Effector memory CD8-positive, alpha-beta T cell (primary cell): ENCODE measurements around the gene FN1.

Experiments
- ATAC-seq: fragments of 150-1000 bp; cut with Tn5 transposase; replicated peaks from 2 replicates; pipeline ENCODE4 v1.10.0; 2021; ENCODE audit warnings: mild to moderate bottlenecking, moderate library complexity
- DNase-seq, 3 experiments: peaks; one replicate each; pipeline ENCODE4 v3.0.0; 2021
- H3K27ac Mint-ChIP-seq, 2 donors: one replicate each; pipeline ENCODE4 v1.8.0; 2022; ENCODE audit warnings: mild to moderate bottlenecking in 2 of 2, mixed read lengths in 2 of 2, moderate library complexity in 2 of 2
- H3K27me3 Mint-ChIP-seq, 2 donors: one replicate each; pipeline ENCODE4 v1.8.0; 2022; ENCODE audit warnings: mixed read lengths in 2 of 2
- H3K36me3 Mint-ChIP-seq: one replicate; pipeline ENCODE4 v1.8.0; 2022; ENCODE audit warnings: mild to moderate bottlenecking, moderate library complexity, mixed read lengths; ENCODE audit not compliant: insufficient read depth
- H3K4me1 Mint-ChIP-seq, 2 donors: one replicate each; pipeline ENCODE4 v1.8.0; 2022; ENCODE audit warnings: low read depth in 2 of 2, mixed read lengths in 2 of 2
- H3K4me3 Mint-ChIP-seq, 2 donors: one replicate each; pipeline ENCODE4 v1.8.0; 2022; ENCODE audit warnings: mild to moderate bottlenecking in 2 of 2, mixed read lengths in 2 of 2, moderate library complexity in 2 of 2
- H3K9me3 Mint-ChIP-seq, 2 donors: one replicate each; pipeline ENCODE4 v1.8.0; 2022; ENCODE audit warnings: mixed read lengths in 2 of 2

Gene FN1

DNA sequence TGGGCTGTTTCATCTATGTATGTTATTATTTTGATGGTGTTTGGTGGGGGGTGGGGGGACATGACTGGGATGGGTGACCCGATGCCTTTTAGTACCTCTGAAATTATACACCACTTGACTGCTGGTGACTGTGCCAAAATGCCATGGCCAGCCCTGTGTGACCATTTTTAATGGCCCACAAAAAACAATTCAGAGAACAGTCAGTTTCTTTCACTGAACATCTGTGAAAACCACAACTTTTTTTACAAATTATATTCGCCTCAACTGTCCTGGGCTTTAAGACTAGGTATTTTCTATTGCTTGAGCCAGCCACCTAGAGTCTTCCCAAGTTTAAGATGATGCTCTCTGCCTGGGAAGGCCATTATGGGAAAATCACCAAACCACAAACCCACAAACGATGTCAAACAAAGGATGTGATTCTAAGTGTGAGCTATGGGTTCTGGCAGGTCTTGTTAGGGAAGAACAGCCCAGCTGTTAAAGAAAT is 33.9 kb downstream of the FN1 start:
- no peak overlapping the region for H3K4me3 Mint-ChIP-seq

DNA sequence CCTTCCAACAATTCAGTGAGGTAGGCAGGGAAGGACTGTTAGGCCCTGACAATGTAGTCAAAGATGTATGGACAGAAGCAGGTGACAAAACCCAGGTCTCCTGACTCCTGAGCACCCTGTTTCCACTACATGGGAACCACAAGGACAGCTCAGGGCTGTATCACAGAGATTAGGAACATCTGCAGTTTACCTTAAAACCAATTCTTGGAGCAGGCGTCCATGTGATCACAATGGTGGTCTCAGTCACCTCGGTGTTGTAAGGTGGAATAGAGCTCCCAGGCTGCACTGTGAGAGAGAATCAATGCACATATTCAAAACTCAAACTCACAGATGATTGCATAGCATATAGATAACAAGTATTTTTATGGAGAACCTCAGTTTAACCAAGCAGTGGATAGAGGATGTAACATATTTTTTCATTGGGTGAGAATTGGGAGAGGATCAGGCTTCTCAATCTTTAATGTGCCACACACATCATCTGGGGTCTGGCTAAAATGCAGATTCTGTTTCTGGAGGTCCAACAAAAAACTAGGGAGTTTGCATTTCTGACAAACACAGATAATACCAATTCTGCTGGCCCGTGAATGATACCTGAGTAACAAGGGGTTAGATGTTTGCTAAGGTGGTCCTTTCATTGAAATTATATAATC is 36.7 kb downstream of the FN1 start:
- peaks cover 16 to 27% of the 10 kb centered on the region in 2 donors for H3K27me3 Mint-ChIP-seq
- DNase-seq = no peak
- H3K4me3 Mint-ChIP-seq = no peak overlapping the region

More for the DNA sequence above, 33.9 kb downstream of the FN1 start:
- H3K27ac Mint-ChIP-seq = no peak overlapping the region
- DNase-seq (no peak), ATAC-seq (no peak)
- no peaks in the 10 kb centered on the region for H3K36me3 Mint-ChIP-seq
- peaks cover 9 to 18% of the 10 kb centered on the region in 2 donors for H3K27me3 Mint-ChIP-seq
- H3K4me1 Mint-ChIP-seq = no peaks in the 10 kb centered on the region
- H3K9me3 Mint-ChIP-seq = no peaks in the 10 kb centered on the region

GRCh38 chr2:215397632-215398341 is 38.1 kb downstream of the FN1 start:
- H3K36me3 Mint-ChIP-seq = no peaks in the 10 kb centered on the region
- no peak overlapping the region for H3K4me3 Mint-ChIP-seq
- DNase-seq = no peak
- no peaks in the 10 kb centered on the region for H3K9me3 Mint-ChIP-seq
- no peak overlapping the region for H3K27ac Mint-ChIP-seq
- H3K27me3 Mint-ChIP-seq = peaks cover 21 to 31% of the 10 kb centered on the region in 2 donors
- ATAC-seq = no peak
- H3K4me1 Mint-ChIP-seq = no peaks in the 10 kb centered on the region

More for the DNA sequence above, 36.7 kb downstream of the FN1 start:
- ATAC-seq = no peak
- no peaks in the 10 kb centered on the region for H3K4me1 Mint-ChIP-seq
- H3K27ac Mint-ChIP-seq = no peak overlapping the region
- no peaks in the 10 kb centered on the region for H3K36me3 Mint-ChIP-seq
- H3K9me3 Mint-ChIP-seq = no peaks in the 10 kb centered on the region

DNA sequence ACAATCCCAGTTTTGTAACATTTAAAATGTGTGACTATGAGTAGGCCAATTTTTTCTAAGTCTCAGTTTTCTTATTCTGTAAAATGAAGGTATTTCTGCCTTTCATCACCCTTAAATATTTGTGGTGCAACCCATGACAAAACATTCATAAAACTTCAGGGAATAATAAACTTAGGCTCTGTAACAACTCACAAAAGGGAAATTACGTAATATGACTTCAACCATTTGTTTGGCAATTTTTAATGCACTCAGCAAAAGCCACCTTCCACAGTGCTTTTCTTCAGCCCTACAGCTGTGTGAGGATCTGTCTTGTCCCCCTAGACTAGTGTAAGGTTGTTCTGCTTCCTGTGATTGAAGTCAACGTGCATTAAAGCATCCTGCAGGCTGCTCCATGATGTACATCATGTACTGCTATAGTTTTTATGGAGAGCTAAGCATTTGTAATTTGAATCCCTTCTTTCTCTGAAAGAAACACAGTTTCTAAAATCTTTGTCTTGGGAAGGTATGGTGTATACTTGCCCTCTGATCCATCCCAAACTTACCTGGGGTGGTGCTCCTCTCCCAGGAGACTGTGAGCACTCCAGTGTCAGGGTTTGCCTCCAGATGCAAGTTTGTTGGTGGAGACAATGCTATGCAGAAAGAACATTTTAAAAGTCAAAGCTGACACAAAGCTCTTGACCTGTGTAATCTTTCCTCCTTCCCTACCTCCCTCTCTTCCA is 39.1 kb downstream of the FN1 start:
- DNase-seq (no peak), ATAC-seq (no peak)
- H3K4me3 Mint-ChIP-seq = no peak overlapping the region
- no peaks in the 10 kb centered on the region for H3K4me1 Mint-ChIP-seq
- H3K27ac Mint-ChIP-seq = no peak overlapping the region
- H3K36me3 Mint-ChIP-seq = no peaks in the 10 kb centered on the region
- H3K27me3 Mint-ChIP-seq = peaks cover 25 to 38% of the 10 kb centered on the region in 2 donors
- H3K9me3 Mint-ChIP-seq = no peaks in the 10 kb centered on the region

DNA sequence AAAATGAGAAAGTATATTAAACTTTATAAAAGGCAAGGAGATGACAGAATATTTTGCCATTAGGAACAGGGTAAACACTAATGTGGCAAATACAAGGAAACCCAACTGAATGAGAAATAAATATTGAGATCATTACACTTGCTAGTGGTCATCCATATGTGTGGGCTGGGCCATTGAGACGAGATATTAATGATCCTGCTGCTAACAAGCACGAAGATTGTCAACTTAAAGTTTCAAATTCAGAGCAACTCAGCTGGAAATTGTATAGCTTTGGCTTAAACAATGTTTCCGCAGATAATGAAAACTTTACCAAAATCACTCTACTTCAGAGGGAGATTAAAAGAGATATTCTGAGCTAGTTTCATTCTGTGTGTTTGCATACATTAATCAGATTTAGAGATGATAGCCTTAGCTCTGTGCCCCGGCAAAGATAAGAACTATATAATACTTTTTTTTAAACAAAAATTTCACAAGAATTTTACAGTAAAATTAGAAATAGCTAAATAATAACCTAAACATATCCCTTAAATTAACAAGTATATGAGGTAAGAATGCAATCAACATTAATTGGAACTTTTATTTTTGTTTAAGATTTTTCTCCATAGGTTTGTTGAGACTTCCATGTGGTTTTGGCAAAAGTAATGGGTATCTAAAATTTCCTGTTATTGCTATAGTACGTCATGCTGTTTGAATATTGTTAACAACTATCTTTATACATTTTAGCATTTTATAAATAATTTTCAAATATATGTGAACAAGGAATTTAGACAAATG is 40.0 kb downstream of the FN1 start:
- H3K4me3 Mint-ChIP-seq = no peak overlapping the region

GRCh38 chr2:215394102-215394805 is 41.6 kb downstream of the FN1 start:
- no peak overlapping the region for H3K4me3 Mint-ChIP-seq
- no peak for ATAC-seq
- peaks cover 28 to 57% of the 10 kb centered on the region in 2 donors for H3K27me3 Mint-ChIP-seq
- DNase-seq = no peak
- H3K4me1 Mint-ChIP-seq = no peaks in the 10 kb centered on the region
- H3K36me3 Mint-ChIP-seq = no peaks in the 10 kb centered on the region
- no peaks in the 10 kb centered on the region for H3K9me3 Mint-ChIP-seq
- no peak overlapping the region for H3K27ac Mint-ChIP-seq

More for the DNA sequence above, 40.0 kb downstream of the FN1 start:
- ATAC-seq (no peak), DNase-seq (no peak)
- Mint-ChIP-seq H3K27ac (no peak overlapping the region), H3K27me3 (peaks cover 25 to 43% of the 10 kb centered on the region in 2 donors), H3K4me1 (no peaks in the 10 kb centered on the region), H3K36me3 (no peaks in the 10 kb centered on the region), H3K9me3 (no peaks in the 10 kb centered on the region)

DNA sequence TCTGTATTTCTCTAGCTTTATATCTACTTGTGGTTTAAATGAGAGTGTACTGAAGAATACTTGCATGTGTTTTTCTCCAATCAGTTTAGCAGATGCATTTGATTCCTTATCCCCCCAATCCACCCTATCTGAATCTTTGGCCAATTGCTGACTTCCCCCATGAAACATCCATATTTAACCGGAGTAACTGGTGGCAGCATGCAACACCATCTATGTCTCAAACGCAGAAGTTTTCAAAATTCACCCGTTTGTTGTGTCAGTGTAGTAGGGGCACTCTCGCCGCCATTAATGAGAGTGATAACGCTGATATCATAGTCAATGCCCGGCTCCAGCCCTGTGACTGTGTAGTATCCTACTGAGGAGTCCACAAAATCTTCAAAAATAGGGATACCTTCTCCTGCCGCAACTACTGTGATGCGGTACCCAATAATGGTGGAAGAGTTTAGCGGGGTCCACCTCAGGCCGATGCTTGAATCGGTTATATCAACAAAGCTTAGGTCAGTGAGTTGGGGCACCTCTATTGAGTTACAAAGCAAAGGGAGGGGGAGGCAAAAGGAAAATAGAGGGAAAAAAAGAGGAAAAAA is 43.1 kb downstream of the FN1 start:
- no peaks in the 10 kb centered on the region for H3K4me1 Mint-ChIP-seq
- H3K27ac Mint-ChIP-seq = no peak overlapping the region
- no peak for DNase-seq
- no peak overlapping the region for H3K4me3 Mint-ChIP-seq
- no peaks in the 10 kb centered on the region for H3K36me3 Mint-ChIP-seq
- no peak for ATAC-seq
- H3K27me3 Mint-ChIP-seq = peaks cover 23 to 48% of the 10 kb centered on the region in 2 donors
- H3K9me3 Mint-ChIP-seq = no peaks in the 10 kb centered on the region

DNA sequence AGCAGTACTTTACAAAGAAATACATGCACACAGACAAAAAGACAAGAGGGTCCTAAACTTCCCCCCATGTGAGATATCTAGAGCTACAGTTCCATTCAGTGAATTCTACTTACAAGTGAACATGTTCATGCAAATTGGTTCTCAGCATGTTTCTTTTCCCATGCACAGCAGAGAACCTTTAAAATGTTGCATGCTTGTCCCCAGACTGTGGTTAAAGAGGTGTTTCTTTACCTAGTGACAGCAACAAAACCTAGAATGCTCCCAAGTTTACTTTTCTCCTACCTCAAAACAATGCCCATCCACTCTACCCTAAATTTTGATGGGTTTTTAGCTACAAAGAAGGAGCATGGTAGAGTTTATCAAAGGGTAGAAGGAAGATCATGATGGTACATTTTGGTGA is 43.7 kb downstream of the FN1 start:
- Mint-ChIP-seq H3K27me3 (peaks cover 23 to 43% of the 10 kb centered on the region in 2 donors), H3K36me3 (no peaks in the 10 kb centered on the region), H3K27ac (no peak overlapping the region), H3K4me1 (no peaks in the 10 kb centered on the region), H3K9me3 (no peaks in the 10 kb centered on the region), H3K4me3 (no peak overlapping the region)
- DNase-seq = no peak
- ATAC-seq = no peak

DNA sequence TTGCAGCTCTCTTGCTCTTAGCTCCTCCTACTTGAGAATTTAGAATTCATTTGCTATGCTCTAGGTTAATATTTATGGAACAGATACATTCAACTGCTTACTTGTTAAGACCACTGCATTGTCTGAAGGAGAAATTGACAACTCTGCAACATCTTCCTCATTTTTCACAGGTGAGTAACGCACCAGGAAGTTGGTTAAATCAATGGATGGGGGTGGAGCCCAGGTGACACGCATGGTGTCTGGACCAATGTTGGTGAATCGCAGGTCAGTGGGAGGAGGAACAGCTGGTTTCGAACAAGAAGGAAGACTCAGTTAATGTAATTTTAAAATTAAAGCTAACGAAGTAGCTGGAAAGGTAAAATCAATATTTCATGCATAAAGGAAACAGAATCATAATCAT is 44.3 kb downstream of the FN1 start:
- Mint-ChIP-seq H3K36me3 (no peaks in the 10 kb centered on the region), H3K4me3 (no peak overlapping the region), H3K27ac (no peak overlapping the region), H3K9me3 (no peaks in the 10 kb centered on the region), H3K4me1 (no peaks in the 10 kb centered on the region), H3K27me3 (peaks cover 23 to 46% of the 10 kb centered on the region in 2 donors)
- ATAC-seq (no peak), DNase-seq (no peak)

DNA sequence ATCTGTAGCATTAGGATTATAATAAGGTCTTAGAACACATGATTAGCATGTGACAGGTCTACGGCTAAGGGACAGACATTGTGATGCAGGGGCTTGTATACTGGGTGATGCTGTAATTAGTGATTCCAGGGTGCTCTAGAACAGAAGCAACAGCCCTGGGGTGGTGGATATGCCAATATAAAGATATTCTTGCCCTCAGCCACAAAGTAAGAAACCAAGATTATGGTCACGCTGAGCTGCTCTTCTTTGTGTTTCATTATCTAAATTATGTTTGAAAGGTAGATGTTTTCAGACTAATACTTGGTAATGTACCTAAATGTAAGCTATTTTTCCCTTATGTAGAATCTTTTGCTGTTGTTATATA is 45.3 kb downstream of the FN1 start:
- DNase-seq = no peak
- Mint-ChIP-seq H3K27ac (no peak overlapping the region), H3K4me3 (no peak overlapping the region), H3K9me3 (no peaks in the 10 kb centered on the region), H3K4me1 (no peaks in the 10 kb centered on the region), H3K36me3 (no peaks in the 10 kb centered on the region), H3K27me3 (peaks cover 23 to 45% of the 10 kb centered on the region in 2 donors)
- ATAC-seq = no peak

- Mint-ChIP-seq H3K27ac (no peak overlapping the region), H3K9me3 (no peaks in the 10 kb centered on the region), H3K4me1 (no peaks in the 10 kb centered on the region), H3K27me3 (peaks cover 16 to 39% of the 10 kb centered on the region in 2 donors), H3K36me3 (no peaks in the 10 kb centered on the region), H3K4me3 (no peak overlapping the region)
- ATAC-seq (no peak), DNase-seq (no peak)
Observed at GRCh38 chr2:215388002-215388728, 47.7 kb downstream of the FN1 start.

GRCh38 chr2:215386566-215386965 is 49.3 kb downstream of the FN1 start:
- Mint-ChIP-seq H3K9me3 (no peaks in the 10 kb centered on the region), H3K4me3 (no peak overlapping the region), H3K27me3 (peaks cover 8 to 26% of the 10 kb centered on the region in 2 donors), H3K4me1 (no peaks in the 10 kb centered on the region), H3K27ac (no peak overlapping the region), H3K36me3 (no peaks in the 10 kb centered on the region)
- DNase-seq = no peak
- ATAC-seq = no peak
